GM13977 (cell line): ENCODE data around the gene TMTC4.

Source experiments
- DNase-seq: peaks from one replicate; pipeline ENCODE4 v3.0.0; 2012; ENCODE audit warnings: low spot score
- CTCF ChIP-seq: IDR thresholded peaks from 2 replicates; pipeline ENCODE4 v1.5.1; 2012; ENCODE audit warnings: mild to moderate bottlenecking, control low read depth; ENCODE audit not compliant: insufficient read depth; ENCODE audit errors: extremely low read depth, missing control alignments
- in situ Hi-C: fragments of 300-500 bp; cut with MboI; formaldehyde crosslinking; loops from one replicate; pipeline ENCODE4 v1.12.0; 2022; ENCODE audit warnings: low sequenced_read_pairs, low pct_unique_long_range_greater_than_20kb, mixed read lengths, inconsistent platforms; ENCODE audit not compliant: unreplicated experiment

TMTC4 gene

GRCh38 chr13:100667894-100668293 is 6.7 kb downstream of the TMTC4 start:
- in situ Hi-C loops: no loop called here
- TF ChIP-seq CTCF: no peak
- no peak for DNase-seq

GRCh38 chr13:100666124-100666523 is 8.5 kb downstream of the TMTC4 start:
- TF ChIP-seq CTCF: no peak
- DNase-seq: no peak
- in situ Hi-C loops: no loop called here

- no peak for TF ChIP-seq CTCF
- in situ Hi-C loops: no loop called here
- no peak for DNase-seq
Observed at GRCh38 chr13:100665403-100665802, 9.2 kb downstream of the TMTC4 start.

GRCh38 chr13:100664171-100664900 is 10.3 kb downstream of the TMTC4 start:
- in situ Hi-C loops: no loop called here
- TF ChIP-seq CTCF: no peak
- no peak for DNase-seq

GRCh38 chr13:100662468-100663211 is 12.0 kb downstream of the TMTC4 start:
- TF ChIP-seq CTCF: no peak
- DNase-seq: no peak
- in situ Hi-C loops: no loop called here

- no peak for TF ChIP-seq CTCF
- in situ Hi-C loops: no loop called here
- DNase-seq: no peak
Observed at GRCh38 chr13:100660761-100661160, 13.8 kb downstream of the TMTC4 start.
